HG03103 (cell line): ENCODE results near the gene ATP6V1F.

ENCODE experiments used
- ATAC-seq: cut with Tn5 transposase; IDR thresholded peaks from one replicate; pipeline ENCODE4 v1.9.1; 2021; ENCODE audit warnings: low read depth; ENCODE audit not compliant: unreplicated experiment

The ATP6V1F gene

DNA sequence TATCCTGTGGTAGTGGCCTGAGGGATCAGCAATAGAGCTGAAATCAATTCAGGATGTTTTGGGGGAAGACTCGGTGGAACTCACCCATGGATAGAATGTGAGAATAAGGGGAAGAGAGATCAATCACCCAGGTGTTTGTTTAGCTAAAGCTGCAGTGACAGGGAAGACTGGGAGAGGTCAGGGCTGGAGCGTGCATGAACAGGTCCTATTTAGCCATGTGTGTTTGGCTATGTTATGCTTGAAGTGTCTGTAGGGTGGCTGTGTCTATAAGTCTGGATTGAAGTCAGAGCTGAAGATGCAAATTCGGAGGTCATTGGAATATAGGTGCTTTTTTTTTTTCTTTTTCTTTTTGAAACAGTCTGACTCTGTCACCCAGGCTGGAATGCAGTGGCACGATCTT lies 4.6 kb downstream of the ATP6V1F start:
- no peak for ATAC-seq

DNA sequence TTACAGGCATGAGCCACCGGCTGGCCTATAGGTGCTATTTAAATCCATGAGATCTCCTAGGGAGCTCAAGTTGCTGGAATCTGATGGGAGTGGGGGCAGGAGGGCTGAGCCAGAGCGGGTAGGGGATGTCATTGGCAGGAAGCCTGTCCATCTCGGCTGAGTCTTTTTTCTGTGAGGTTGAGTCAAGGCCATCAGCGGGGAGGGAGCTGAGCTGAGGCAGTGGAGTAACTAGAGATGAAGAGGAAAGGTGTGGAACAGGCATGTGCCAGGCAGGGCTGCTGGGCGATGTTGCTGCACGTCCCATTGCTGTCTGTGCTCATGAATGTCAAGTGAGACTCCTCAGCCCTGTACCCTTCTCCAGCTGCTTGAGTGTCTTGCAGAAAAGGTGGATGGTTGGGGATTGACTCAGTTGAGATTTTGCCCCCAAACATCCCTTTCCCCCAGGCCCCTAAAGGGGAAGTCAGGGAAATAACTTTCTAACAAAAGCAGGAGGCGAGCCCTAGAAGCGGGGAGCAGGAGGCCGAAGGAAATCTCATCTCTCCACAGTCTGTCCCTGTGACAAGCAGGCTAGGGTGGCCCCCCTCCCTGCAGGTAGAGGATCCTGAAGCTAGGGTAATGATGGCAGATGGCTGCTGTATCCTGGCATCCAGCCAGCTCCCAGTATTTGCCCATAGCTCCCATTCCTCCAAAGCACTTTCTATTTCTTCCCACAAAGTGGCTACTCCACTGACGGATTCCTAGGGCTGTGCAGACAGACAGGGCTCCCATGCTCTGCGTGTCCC lies 5.4 kb downstream of the ATP6V1F start:
- ATAC-seq: no peak

- ATAC-seq: no peak
Observed at GRCh38 chr7:128868624-128869137, 6.0 kb downstream of the ATP6V1F start.

DNA sequence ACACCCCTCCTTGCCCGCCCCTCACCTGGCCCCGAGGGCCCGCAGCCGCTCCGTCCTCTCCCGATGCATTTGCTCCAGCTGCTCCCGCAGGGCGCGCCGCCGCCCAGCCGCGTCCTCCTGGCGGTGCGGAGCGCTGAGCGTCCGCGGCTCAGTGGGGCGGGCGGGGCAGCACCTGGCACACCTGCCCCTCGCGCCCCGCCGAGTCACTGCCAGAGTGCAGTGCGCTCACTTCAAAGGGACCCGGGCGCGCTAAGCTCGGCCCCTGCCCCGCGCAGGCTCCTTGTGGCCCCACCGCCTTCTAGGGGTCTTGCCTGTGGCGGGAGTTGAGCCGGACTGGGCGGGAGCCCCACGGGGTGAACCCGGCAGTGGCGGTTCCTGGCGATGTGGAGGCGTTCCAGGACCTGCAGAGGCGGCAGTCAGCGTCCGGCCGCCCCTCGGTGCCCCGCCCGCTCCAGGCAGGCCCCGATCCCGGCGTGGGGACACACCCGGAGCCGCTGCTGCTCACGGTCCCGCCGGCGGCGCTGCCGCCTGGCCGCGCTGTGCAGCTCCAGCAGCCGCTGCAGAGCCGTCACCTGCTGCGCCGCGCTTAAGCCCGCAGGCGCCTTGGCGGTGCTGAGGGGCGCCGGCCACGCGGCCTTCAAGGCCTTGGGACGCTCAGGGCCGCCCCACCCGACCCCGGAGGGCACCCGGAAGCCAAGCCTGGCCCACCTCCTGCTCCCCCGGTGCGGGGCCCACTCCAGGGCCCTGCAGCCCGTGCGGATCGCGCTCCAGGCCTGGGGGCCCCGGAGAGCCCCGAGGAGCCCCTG lies 6.7 kb downstream of the ATP6V1F start:
- peak; percentile 57 for ATAC-seq

DNA sequence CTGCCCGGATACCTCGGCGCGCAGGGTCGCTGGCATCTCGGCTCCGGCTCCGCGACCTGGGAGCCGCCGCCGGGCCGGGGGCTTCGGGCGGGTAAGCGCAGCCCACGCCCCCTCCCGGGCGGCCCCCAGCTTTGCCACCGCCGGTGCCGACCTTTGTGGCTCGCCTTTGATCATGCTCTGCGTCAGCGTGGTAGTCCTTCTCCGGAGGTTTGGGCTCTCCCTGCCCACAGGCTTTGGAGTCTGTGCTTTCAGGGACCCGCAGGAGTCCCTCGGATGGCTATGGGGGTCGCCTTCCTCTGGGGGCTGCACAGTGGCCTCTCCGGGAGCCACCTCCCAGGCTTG lies 7.3 kb downstream of the ATP6V1F start:
- peak; percentile 12 for ATAC-seq

GRCh38 chr7:128871050-128871449 lies 8.4 kb downstream of the ATP6V1F start:
- ATAC-seq: no peak

GRCh38 chr7:128872394-128872824 lies 9.8 kb downstream of the ATP6V1F start:
- no peak for ATAC-seq

DNA sequence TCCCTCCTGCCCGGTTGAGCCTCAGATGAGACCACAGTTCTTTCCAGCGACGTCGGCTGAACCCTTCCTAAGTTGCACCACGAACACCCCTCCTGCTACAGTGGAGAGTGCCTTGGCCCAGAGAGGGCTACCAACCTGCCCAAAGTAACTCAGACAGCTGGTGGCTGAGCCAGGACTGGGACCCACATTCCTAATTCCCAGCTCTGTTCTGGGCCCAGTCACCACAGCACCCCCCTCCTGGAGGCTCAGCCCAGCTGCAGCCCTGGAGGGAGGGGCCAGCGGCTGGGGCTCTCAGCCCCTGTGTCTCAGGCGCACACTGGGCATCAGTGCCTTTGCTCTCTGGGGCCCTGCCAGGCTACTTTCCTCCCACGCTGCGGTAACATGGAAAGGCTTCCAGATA lies 10.6 kb downstream of the ATP6V1F start:
- ATAC-seq: no peak

DNA sequence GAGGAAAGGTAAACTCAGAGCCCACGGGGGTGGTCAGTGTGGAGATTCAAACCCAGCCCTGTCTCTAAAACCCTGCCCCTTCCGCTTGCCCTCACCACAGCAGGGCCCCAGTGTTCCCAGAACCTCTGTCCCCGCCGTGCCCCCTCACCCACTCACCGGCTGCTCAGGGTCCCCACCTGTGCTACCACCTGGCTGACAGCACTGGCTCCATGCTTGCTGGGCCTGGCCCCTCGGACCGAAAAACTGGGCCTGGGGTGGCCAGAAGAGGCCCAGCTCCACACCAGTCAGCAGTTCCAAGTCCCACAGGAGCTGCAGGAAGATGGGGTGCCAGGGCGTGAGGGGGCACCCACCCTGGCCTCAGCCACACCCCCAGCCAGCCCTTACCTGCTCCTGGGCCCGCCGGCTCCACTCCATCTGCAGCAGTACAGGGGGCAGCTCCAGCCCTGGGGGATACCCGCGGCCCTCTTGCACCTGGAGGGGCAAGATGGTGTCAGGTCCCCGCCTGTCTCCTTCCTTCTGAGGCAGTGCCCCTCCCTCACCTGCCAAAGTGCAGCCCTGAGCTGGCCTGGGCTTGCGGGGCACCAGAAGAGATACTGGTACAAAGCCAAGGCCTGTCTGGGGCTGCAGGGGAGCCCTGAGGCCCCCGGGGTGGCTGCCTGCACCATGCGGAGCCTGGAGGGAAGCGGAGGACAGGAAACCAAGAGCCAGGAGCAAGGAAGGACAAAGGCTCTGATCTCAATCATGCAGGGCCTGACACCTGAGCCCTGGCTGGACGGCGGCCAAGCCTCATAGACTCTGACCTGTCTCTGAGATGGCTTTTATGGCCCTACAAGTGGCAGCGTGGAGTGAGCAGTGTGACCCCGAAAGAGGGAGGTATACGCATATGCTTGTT lies 11.7 kb downstream of the ATP6V1F start:
- ATAC-seq: no peak

DNA sequence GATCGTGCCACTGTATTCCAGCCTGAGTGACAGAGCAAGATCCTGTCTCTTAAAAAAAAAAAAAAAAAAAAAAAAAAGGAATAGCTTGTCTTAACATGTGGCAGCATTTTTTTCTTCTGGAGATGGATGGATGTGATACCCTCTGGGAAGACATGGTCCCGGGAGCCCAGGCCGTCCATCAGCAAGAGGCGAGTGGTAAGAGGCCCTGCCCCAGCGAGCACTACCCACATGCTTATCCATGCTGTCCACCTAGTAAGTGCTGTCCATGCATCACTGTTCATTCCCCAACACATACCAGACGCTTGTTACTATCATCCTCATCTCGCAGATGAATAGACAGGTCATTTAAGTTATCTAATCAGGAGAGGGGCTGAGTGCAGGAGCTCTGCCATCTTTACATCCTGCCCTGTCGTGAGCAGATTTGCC lies 12.9 kb downstream of the ATP6V1F start:
- no peak for ATAC-seq

DNA sequence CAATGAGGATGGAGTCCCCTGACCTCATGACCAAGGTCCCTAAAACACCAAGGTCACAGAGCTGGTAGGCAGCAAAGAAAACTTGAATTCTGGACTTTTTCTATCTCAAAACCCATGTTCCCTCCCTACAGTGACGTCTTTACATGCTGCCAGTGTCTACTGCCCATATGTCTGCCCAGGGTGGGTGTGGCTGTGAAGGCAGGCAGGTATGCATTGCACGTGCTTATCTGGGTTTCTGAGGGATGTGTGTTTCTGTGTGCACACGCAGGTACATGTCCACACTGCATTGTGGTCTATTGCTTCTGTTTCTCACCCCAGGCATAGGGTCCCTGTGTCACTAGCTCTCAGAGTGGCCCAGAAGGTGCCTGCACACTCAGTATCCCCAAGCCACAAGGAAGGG lies 13.5 kb downstream of the ATP6V1F start:
- ATAC-seq: no peak

- ATAC-seq: no peak
Observed at GRCh38 chr7:128876586-128876977, 13.9 kb downstream of the ATP6V1F start.

DNA sequence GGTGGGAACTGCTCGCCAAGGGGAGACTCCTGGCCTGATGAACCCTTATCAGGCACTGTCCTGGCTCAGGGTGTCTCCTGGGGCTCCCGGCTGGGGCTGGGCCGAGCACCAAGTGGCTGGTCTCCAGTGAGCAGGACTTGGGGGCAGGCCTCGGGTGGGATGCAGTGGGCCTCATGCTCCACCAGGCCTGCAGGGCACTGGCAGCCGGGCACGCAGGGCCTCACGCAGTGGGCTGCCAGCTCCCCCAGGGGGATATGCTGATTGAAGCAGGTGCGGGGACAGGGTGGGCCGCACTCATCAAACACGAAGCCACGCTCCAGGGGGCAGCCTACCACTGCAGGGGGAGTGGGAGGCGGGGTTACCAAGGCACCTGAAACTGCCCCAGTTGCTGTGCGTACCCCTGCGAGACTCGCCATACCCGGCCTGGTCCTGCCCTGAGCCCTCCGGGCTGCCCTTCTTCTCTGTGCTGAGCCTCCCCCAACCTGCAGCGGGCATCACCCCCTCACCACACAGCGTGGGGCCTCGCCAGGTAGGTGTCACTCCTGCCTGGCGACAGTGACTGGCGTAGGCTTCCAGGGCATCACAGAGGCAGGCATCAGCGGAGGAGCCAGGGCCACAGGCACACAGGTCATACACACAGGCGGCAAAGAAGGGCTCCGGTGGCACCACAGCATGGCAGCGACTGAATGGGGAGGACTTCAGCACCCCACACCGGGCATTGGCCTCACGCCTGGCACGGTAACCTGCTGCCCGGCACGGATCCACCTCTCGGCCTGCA lies 14.5 kb downstream of the ATP6V1F start:
- no peak for ATAC-seq

- no peak for ATAC-seq
Observed at GRCh38 chr7:128877756-128878120, 15.1 kb downstream of the ATP6V1F start.

DNA sequence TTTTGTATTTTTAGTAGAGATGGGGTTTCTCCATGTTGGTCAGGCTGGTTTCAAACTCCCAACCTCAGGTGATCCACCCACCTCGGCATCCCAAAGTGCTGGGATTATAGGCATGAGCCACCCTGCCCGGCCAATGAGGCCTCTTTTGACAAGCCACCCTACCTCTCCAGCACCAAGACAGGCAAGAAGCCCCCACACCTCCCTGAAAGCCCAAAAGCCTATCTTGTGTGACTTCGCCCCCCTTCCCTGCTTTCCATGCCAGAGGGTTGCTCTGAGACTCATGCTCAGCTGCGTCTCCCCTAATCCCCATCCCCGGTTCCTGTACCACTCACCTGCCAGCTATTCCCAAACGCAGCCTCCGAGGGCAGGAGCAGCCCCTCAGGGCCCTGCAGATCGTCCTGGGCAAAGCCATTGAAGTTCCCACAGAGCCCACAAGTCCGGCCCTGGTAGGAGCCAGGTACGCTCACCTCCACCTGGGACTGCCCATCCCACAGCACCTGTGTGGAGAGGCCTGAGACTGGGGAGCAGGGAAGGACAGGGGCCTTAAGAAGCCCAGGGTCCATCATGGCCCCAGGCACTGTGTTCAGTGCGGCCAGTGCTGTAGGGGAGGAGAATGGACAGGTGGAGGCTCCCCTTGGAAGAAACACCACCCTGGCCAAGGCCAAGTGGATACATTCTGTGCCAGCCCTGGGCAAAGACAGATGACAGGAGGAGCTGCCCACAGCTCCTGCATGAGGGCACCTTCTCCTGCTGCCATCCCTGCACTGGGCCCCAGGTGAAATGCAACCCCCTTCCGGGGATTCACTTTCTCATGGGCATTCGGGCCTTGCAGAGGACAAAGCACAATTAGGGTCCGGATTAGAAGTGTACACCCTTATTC lies 15.8 kb downstream of the ATP6V1F start:
- no peak for ATAC-seq

GRCh38 chr7:128879461-128879938 lies 16.8 kb downstream of the ATP6V1F start:
- no peak for ATAC-seq

DNA sequence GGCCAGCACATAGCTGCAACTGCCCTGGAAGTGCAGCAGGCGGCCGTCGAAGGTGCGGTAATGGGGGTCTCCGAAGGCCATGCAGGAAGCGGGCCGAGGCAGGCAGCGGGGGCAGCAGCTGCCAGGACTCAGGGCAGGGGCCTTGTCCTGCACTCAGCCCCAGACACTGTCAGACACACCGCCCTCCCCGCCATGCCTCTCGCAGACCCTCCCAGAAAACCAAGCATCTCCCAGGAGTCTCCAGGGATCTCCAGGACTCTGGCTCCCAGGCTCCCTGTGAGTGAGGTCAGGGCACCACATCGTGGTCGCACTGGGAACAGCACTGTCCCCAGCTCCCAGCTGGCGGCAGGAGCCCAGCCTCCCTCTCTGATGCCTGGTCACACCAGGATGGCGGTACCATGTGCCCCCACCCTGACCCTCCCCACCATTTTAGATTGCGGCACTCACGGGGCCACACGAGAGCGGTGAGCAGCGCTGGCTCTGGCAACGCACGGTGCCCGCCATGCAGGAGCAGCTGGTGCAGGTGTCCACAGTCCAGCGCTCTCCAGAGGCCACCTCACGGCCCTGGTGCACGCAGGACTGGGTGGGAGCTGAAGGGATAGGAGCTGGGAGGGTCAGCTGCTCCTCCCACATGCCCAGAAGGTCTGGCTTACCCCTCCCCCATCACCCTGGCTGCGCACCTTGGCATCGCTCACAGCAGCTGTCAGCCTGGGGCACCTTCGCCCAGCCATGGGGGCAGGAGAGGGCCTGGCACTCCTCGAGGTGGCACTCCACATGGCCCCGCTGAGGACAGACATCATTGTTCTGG lies 17.5 kb downstream of the ATP6V1F start:
- no peak for ATAC-seq

DNA sequence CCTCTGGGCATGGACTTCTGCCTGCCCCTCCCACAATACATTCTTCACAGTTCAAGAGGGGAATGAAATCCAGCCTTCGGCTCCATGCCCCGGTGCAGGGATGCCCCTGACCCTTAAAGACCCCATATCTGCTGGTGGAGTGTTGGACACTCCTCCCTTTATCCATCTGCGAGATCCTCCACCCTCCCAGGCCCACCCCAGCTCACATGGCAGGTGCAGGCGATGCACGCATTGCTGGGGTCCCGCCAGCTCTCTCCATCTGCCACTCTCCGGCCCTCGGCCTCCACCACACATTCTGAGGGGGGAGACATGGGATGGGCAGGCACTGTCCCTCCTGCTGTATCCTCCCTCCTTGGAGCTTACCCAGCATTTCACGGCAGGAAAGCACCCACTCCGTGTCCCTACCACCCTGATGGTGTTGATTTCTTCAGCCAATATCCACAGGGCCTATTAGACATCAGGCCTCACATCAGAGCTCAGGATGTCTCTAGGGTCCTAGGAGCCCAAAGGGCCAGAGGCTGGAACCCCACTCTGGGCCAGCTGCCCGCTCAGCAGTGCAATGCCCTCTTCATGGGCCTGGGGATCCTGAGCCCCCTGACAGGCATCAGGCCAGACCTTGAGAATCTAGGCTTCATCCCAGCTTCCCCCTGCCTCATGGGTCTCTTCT lies 18.3 kb downstream of the ATP6V1F start:
- no peak for ATAC-seq
